G401.6 (cell line): ENCODE data around the gene TRIB2.

Source experiments
- FAIRE-seq: peaks from 2 replicates; lab custom pipeline; 2012; peaks lifted over from hg19 to GRCh38; lab: Jason Lieb, UNC

TRIB2 gene

DNA sequence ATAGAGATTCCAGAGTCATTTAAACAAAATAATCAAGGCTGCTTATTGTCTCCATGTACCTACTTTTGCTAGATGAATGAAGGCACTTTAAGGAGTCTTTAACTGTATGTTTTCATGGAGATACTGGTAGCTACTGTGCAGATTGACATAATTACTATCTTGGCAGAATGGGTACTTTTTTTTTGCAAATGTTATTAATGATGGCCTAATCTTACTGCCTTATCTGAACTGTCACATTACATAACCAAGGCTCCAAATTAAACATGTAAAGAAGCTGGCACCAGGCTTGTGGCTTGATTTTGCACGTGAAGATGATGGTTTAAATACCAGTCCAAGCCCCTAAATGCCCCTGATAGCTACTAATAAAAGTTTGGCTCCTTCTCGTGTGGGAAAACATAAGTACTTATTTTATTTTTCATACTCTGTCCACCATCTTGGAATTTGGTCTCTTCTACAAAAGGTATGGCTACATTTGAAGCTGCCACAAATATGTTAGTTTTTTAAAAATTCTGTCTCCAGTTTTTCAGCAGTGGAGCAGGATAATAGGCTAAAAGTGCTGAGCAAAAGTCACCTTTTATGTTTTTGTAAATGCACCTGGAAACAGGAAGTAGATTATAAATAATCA, 4.1 kb downstream of the TRIB2 start:
- no peak for FAIRE-seq

DNA sequence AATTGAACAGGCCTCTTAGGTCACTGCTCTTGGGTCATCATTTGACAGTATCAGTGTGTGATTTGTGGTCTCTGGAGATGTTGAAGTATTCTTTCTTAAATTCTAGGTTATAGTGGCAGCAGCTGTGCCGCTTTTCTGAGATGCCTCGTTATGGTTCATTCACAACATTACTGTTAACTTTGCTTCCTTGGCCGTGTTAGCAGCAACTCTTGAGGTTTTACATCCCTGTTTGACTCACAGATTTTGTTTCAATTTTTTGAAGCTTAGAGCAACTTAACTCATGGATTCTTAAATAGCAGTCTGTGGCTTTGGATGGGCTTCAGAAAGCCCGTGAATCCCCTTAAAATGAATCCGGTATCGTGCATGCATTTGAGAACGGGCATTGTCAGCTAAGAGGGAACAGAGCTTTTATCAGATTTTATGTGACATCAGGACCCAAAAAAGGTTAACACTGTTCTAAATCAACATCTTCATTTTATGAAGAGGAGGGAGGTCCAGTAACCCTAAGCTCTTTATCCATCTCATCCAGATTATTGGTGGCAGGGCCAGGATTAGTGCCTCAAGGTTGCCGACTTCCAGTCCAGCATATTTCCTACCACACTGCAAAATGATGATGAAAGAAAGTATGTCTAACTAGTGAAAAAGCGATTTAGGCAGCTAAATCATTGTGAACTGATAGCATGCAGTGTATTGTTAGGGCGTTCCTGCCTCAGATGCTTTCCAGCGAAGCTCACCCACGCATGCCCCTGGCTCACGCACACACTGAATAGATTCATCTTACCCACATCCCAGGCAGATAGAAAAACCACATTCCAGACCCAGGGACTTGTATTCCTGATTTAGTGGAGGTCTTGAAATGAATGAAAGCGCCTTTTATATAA, 5.1 kb downstream of the TRIB2 start:
- no peak for FAIRE-seq

DNA sequence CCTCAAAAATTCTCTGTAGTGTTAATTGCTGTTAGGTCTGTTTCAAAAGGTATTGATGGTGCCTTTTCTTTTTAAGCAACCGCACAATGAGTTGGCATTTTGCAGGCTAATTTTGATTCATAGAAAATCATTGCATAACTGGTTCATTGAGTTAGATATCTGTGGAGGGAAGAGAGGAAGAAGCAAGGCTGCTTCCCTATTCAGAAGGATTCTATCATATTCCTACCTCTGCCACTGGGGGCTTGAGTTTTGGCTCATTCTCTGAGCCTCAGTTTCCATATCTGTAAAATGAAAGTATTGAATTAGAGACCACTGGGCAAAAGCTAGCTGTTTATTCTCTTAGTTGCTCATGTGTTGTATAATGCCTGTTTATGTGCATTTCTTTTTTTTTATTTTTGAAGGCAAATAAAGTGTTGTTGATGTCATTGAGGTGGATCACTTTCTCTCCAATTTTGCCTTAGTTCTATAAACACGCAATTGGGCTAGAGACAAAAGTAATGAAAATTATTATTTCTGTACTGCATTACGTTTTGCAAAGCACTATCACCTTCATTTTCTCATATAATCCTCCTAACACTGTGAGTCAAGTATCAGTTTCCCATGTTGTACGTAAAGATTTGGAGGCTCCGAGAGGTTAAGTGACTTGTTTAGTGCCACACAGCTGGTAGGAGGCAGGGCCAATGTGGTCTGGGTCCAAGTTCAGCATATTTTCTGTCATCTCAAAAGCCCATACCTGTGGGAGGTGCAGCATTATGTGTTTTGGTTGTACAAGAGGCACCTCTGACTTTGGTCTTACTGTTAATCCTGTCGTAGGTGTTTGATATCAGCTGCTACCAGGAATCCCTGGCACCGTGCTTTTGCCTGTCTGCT, 5.9 kb downstream of the TRIB2 start:
- FAIRE-seq: no peak

DNA sequence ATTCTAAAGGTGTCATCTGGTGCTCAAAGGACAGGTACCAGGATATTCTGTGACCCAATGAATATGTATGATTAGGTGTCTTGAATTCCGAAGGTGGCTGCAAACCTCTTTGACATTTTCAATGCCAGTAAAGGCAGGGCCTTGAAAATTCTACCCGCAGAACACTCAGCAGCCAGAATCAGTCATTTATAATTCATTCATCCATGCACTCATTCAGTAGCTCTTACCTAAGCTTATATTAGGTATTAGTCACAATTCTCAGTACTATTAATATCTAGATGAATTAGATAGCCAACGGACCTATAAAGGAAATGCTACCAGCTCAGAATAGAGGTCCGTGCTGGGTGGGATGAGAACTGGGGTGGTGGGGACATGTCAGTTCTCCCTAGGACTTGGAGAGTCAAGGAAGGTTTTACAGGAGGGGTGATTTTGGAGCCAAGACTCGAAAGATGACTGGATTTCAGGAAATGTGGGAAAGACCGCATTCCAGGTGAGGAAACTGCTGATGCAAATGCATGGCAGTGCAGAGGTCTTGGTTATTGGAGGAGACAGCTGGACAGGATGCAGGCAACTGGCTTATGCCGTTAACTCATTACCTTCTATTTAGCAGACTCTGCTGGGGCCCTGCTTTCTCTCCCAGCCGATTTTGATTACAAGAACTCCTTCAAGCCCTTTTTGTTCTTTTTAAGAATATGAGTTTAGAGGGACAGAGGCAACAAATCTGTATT, 7.2 kb downstream of the TRIB2 start:
- FAIRE-seq: no peak

DNA sequence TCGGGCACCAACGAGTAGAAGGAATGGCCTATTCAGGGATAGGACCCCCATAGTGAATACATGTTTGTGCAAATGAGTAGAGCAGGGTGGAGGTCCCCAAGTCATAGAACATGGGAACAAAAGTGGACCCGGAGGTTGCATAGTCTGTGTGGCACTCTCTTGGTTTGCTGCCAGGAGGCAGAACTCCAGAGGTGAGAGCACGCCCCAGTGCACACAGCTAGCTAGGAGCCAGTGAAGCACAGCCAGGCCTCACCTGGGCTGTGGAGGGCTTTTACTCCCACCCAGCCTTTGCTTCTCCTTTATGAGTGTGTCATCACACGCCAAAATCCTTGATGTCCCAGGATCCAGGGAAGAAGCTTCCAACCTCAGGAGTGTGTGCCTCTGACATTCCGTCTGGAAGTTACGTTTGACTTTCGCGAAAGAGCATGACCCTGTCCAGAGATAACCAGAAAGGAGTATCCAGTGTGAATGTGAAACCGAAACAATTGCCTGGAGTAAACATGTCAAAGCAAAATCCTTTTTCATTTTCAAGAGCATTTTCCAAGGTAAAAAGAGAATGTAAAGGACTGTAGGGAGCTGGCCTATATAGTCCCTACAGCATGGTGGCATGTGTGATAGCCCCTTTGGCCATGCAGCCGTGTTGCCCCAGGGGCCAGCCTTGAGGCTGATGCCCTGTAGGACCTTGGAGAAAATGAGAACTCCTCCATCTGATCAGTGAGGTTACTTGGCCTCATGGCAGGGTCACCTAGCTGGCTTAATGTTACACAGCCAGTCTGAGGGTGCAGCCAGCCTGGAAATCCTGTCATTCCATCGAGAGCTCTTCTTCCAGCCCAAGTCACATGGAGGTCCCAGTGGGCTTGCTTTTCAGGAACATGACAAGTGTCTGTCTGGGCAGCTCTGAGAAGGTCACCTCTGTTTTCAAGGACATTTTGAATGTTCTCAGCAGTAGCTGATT, 8.8 kb downstream of the TRIB2 start:
- FAIRE-seq: no peak

DNA sequence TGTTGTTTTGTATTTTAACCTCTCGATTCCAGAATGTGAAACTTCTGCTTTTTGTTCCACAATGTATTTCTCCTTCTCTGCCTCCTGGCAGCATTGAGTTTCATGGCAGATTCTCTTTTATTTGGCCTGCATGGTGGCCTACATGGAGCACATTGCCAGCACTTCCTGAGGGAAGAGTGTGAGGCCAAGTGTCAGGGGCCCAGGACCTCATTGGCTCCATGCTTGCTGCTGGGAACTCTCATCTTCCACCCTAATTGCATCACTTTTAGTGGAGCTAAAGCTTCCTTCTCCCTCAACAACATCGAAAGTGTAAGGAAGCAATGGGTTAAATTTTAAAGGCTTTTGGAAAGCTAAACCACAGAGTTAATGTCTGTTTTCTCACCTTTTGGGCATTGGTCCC, 9.5 kb downstream of the TRIB2 start:
- no peak for FAIRE-seq

DNA sequence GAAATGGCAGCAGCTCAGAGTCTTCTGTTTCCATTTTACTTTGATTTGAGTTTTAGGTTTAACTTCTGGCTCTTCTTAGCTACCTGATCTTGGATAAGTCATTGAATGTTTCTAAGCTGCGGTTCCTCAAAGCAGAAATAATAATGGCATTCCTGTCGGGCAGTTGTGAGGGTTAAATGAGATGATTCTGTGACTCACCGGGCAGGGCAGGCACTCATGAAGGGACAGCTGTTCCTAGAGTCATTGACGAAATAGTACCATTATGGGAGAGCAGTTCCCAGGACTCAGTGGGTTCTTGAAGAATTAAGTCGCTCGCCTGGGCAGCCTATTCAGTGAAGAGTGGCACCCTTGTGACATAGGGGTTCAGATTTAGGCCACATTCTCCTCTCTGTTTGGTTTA, 10.3 kb downstream of the TRIB2 start:
- no peak for FAIRE-seq

DNA sequence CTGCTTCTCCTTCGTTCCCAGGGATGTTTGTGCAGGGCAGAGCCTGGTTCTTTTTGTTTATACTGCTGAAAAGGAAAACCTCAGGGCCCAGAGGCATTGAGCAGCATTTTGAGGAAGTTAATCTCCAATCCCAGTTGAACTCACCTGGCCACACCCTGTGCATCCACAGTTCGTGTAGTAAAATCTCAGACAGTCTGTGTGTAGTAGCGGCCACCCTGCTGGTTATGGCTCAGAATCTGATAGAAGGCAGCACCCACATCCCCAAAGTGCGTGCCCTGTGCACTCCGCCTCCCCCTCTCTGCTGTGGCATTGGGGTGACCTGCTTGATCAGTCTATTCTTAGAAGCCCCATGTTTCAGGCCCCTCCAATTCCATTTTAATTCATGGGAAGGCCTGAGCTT, 10.9 kb downstream of the TRIB2 start:
- no peak for FAIRE-seq

DNA sequence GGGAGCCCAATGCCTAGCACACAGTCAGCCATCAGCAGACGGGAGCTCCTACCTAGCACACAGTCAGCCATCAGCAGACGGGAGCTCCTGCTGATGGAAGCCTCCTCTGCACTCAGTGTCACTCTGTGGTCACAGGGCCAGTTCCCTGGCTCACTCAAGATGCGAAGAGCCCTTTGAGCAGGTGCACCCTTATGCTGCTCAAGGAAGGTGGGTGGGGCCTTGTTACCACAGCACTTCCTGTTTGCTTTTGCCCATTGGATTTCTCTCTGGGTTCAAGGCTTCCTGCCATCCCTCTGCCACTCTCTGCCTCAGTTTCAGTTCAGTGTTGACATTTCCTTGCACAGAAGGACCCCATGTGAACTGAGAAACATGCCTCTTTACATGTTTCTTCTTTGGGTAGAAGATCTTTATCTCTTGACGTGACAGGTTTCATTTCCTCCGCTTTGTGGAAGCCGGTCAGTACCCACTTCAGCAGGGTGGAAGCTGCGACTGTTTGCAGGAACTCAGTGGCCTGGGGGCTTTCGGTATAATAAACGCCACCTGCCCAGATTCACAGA, 11.6 kb downstream of the TRIB2 start:
- no peak for FAIRE-seq

DNA sequence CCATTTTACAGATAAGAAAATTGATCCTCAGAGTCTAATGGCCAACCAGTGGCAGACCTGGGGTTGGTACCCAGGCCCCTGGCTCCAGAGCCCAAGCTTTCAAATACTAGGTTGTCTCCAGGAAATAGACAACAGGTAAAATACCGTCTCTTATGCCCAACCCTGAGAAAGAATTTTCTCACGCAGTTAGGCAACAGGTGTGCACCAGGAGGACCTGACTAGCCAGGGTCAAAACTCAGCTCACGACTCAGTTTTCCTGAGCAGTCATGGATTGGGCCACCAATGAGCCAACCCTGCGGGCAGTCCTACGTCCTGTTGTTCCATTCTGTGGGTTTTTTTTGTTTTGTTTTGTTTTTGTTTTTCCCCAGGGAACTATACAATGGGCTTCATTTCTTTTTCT, 13.5 kb downstream of the TRIB2 start:
- no peak for FAIRE-seq

DNA sequence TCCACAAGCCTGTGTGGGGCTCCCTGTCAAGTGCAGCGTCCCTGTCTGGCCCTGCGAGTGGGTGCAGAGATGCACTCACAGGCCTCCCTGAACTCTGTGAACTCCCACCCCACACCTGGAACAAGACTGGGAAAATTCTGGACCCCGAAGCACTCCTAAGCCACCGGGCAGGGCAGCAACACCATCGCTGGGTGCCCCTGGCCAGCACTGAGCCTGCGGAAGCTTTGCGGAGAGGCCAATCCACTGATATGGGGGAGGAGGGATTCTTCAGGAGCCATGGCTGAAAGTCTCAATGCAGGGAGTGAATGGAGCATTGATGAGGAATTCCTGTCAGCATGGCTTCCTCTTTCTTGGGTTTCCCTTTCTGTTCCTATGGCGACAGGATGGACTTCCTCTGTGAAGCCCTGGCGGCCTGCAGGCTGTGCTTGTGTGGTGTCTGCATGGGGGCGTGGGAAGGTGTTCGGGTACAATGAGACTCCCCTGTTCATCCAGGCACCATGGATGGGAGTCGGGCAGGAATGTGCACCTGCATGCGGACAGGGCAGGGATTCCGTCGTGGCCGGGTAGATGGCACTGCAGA, 15.1 kb downstream of the TRIB2 start:
- no peak for FAIRE-seq

DNA sequence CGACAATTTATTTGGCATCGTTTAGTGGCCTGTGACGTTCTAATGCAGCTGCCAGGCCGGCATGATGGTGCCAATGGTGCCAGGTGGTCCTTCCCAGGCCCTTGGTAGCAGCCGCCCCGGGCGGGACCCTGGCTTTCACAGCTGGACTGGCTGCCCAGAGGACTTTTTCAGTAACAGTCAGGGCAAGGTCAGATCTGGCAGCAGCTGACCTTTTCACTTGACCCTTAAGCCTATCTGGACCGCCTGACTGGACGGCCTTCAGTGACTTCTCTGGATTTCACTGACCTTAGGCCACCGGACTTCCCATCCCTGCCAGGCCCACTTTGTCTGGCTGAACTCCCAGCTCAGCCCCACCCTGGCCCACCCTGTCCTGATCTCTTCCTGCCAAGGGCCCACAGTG, 15.9 kb downstream of the TRIB2 start:
- no peak for FAIRE-seq

DNA sequence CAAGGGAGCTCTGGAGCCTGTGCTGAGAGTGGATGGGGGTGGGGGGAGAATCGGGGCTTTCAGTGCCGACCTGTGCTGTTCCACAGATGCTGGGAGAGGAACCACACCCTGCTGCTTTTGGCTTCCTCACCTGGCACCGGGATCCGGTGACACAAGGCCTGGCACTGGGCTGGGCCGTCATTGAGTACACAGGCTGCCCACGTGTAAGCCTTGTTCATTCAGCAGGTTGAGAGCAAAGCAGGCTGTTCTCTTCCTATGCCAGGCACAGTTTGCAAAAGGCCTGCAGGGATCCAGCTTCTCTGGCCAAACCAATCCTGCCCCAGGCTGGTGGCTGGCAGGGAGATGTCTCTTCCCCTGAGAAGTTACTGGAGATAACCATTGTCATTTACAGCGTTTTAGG, 17.1 kb downstream of the TRIB2 start:
- FAIRE-seq: no peak

DNA sequence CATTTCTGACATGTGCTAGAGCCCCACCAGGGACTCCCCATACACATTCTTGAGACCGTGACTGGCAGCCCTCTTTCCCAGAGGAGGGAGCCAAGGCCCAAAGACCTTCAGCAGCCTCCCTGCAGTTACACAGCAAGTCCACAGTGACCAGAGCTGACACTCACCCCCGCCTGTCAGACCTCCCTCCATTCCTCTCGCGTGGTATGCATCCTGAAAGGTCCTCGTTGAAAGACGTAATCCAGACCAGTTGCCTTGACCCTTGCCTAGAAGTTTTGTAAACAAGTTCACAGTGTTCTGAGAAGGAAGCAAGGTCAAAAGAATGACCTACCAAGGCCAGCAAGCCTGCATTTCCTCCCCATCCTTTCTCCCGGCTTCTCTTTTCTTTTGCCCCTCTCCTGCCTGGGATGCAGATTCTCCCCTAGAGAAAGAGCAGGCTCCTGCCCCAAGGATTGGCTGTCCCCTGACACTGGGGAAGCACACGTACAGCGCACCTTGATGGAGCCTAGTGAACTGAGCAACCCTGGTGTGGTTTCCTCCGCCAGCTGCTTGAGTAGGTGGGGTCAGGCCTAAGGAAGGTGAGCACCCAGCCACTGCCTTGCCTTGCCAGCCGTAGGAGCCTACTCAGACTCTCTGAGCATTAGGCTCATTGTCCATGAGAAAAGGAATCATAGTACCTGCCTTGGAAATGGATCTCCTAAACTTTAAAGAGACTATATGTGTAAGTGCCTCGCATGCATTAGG, 18.3 kb downstream of the TRIB2 start:
- FAIRE-seq: no peak

DNA sequence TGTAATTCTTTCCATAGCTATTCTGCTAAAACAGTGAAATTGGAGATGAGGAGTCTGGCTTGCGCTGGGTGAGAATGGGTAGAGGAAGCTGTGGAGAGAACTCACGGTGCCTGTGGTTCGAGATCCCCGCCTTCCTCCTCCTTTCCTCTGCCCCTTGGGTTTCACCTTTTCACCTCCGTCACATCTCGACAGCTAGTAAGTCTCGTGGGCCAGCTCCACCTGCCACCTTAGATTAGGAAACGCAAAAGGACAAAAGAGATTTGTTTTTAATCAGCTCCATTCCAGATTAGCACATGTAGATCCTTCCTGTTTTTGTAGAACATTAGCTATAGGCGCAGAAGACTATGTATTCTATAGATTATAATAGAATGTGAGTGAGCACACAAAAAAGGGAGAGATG, 20.6 kb downstream of the TRIB2 start:
- no peak for FAIRE-seq

DNA sequence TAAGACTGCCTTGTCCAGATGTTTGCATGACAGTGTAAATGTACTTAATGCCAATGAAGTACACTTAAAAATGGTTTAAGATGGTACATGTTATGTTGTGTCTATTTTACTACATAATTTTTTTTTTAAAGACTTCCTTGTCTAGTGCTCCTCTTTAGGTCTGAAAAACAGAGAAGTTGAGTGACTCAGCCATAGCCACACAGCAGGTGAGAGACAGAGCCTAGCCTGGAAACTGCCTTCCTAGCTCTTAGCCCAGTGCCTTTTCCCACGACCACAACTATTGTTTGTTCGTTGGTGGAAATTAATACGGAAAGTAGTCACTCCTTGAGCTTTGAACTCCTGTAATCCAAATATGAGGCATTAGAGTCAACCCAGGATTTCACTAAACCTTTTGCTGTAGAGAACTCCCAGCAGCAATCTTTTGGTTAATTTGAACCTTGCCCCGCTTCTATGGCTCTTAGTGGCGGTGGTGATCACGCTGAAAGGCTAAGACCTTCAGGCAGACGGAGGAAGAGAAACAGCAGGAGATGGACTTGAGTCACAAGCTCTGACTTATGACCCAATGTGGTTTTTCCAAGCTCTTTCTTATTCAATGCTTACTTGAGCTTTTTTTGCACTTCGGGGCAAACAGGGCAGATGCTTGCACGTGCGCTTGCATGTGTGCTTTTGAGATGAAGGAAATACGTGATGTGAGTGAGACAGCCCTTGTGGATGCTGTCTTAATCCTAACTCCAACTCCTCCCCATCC, 21.2 kb downstream of the TRIB2 start:
- no peak for FAIRE-seq

DNA sequence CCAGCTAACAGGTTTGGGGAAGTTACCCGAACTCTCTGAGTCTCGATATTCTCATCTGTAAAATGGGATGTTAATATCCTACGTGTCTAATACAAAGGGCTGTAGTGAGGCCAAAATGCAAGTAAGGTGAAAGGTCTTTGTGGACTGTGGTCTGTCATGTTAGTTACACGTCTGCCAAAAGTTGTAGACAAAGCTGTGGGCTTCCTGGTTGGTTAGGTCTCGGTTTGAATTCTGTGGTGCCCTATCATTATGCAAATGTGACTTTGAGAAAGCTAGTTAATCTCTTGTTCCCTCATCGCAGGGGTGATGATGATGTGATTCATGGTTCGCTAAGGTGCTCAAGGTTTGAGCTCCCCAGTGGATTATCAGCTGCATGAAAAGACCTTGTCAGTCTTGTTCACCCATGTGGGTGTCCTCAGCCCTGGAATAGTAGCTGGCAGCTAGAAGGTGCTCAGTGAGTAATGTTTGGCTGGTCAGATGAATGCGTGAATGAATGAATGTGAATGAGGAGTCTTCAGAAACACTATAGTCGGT, 23.1 kb downstream of the TRIB2 start:
- FAIRE-seq: no peak

DNA sequence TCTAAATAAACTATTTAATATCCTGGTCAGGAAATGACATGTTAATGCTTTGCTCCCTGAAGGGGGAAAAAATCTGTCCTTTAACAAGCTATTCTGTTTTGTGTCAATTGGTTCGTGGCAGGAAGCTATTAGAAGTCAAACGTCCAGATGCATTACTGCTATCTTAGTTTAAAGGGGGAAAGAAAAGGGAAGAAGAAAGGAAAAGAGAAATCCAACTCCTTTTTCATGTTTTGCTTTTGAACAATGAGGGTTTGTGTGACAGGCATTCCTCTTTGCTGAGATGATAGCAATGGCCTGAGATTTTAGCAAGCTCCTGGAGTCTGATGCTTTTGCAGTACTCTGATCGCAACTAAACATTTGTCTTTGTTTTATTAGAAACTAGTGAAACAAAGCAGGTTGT, 24.6 kb downstream of the TRIB2 start:
- no peak for FAIRE-seq

DNA sequence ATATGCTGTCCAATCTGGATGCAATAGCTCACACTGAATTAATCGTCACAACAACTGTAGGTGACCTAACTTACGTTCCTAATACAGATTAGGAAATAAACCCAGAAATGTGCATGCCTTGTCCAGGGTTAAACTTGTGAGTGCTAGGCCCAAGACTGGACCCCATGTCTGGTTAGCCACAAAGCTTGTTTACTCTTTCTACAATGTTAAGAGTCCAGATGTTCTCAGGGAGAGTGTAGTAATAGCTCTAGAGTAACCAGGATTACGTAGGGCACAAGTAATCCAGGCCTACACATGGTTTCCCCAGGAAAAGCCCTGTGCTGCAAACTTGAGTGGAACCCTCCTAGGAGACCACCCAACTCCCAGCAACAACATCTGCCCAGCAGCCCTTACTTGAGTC, 26.2 kb downstream of the TRIB2 start:
- no peak for FAIRE-seq
